NCI-H1105 treated with DMSO at 0.1 percent for 48 hours (cell line): ENCODE results near the gene MYO1D.
"Not testable (repeated sequence)": the region's sequence is repeated elsewhere in the genome, so short reads cannot be mapped to it uniquely, and the experiment has no call there.

ENCODE experiments used
- DNase-seq: peaks from one replicate; lab custom pipeline; 2025; lab: John Stamatoyannopoulos, UW

The MYO1D gene

DNA sequence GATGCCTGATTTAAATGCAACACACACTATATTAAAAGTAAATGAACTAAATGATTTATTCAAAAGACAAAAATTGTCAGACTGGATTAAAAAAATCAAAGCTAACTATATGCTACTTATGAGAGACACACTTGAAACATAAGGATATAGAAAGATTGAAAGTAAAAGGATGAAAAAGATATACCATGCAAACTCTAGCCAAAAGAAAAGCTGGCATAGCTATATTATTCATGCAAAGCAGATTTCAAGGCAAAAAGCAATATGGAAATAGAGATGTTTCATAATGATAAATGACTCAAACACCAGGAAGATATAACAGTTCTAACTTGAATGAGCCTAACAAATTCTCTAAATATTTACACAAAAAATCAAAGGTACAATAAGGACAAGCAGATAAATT lies 149.2 kb downstream of the MYO1D start:
- DNase-seq, result no peak

DNA sequence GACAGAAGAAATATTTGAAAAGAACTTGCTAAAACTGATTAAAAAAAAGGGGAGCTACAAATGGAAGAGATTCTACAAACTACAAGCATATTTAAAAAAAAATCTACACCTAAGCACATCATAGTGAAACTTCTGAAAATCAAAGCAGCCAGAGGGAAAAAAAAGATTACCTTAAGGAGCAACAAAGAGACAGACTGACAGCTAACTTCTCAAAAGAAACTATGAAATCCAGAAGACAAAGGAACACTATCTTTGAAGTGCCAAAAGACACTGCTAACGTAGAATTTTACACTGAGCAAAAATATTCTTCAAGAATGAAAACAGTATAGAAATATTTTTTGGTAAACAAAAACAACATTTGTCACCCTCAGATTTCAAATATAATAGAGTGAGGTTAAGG lies 151.2 kb downstream of the MYO1D start:
- no peak for DNase-seq

DNA sequence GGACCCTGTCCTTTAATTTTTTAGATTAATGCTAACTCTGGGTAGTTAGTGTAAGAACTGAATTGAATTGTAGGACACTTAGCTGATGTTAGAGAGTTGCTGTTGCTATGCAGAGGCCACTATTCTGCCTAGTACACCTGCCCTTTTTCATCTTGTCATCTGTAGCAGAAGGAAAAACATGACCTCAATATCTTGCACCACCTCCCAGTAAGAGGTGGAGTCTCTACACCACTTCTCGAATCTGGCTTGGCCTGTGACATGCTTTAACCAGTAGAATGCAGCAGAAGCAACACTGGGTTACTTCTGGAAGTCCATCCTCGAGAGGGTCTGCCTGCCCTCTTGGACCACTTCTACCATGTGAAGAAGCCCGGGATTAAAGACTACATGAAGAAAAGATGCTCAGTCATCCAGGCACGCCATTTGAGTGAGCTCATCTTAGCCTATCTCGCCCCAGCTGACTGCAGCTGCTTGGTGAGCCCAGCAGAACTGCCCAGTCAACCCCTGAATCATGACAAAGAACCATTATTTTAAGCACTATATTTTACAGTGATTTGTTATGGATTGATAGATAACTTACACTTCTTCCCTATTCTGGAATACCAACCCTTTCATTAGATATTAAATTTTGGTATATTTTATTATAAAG lies 153.5 kb downstream of the MYO1D start:
- no peak for DNase-seq

DNA sequence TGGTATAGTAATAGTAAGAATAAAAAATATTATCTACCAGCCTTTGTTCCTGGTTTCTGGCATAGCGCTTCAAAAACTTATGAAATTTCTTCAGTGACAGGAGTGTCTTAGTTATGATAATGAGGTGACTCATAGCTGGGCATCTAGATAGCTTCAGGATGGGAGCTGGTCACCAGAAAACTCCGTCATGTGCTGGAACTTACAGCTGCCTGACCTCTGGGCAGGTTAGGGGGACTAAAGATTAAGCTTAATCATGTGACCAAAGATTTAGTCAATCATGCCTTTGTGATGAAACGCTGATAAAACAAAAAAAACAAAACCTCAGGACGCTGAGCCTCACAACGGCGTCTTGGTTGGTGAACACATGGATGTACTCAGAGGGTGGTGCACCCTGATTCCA lies 154.2 kb downstream of the MYO1D start:
- no peak for DNase-seq

DNA sequence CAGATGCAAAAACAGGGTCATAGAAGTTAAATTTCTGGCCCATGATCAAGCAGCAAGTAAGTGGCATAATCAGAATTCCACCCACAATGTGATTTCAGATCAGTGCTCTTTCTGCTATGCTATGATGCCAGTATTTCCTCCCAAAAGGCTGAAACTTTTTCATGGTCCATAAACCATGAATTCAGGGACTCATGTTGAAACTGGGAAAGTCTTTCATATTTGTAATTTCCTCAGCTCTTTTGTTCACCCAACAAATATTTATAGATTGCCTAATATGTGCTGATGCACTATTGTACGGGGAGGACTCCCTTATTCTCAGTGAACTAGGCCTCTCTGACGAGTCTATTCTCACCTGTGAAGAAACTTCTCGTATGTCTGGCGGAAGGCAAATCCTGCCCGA lies 156.3 kb downstream of the MYO1D start:
- DNase-seq, result no peak

DNA sequence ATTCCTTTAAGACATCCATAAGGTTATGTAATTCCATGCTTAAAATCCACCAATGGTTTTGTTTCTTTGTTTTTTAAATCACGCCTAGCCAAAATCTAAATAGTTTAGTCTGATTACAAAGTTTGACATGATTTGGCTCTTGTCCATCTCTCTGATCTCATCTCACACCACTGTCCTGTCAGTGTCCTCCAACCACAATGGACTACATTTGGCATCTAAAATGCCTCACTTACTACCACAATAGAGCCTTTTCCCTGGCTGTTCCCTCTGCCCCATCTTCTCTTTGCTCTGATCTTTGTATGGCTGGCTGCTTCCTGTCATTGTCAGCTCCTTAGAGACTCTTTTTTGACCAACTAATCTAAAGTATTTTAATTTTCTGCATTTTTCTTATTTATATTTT lies 157.2 kb downstream of the MYO1D start:
- DNase-seq, result no peak

DNA sequence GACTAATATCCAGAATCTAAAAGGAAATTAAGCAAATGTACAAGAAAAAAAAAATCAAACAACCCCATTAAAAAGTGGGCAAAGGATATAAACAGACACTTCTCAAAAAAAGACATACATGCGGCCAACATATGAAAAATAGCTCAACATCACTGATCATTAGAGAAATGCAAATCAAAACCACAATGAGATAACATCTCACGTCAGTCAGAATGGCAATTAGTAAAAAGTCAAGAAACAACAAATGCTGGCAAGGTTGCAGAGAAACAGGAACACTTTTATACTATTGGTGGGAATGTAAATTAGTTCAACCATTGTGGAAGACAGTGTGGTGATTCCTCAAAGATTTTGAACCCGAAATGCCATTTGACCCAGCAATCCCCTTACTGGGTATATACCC lies 162.0 kb downstream of the MYO1D start:
- not testable (repeated sequence) for DNase-seq

DNA sequence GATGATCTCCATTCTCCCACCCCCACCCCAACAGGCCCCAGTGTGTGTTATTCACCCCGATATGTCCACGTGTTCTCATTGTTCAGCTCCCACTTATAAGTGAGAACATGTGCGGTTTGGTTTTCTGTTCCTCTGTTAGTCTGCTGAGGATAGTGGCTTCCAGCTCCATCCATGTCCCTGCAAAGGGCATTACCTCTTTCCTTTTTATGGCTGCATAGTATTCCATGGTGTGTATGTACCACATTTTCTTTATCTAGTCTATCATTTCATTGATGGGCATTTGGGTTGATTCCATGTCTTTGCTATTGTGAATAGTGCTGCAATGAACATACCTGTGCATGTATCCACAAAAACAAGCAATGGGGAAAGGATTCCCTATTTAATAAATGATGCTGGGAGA lies 162.7 kb downstream of the MYO1D start:
- DNase-seq, result not testable (repeated sequence)

DNA sequence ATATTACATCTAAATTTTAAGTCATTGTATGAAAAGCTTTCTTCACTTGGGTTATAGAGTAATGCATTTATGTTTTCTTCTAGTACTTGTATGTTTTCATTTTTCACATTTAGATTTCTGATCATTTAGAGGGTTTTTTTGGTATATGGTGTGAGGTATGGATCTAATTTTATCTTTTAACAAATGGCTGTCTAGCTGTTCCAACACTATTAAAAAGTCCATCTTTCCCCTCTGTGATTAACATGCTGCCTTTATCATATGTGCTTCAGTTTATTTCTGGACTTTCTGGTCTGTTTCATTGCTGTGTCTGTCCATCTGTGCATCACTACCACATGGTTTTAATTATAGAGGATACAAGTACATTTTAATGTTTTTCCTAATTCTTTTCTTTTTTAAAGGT lies 163.8 kb downstream of the MYO1D start:
- DNase-seq, result no peak

DNA sequence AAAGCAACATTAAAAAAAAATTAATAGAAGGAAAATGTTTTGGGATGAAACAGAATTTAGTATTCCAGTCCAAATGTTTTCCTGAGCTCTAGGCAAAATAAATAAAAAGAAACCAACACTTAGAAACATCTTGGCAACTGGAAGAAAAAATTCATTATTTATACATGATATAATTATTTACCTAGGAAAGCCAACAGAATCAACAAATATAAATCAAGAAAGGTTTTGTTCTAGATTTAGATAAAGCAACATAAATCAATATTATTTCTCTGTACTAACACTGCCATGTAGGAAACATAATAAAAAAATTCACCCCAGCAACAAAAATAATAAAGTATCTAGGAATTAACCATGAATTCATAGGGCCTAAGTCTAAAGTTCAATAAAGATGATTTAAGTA lies 167.4 kb downstream of the MYO1D start:
- no peak for DNase-seq

DNA sequence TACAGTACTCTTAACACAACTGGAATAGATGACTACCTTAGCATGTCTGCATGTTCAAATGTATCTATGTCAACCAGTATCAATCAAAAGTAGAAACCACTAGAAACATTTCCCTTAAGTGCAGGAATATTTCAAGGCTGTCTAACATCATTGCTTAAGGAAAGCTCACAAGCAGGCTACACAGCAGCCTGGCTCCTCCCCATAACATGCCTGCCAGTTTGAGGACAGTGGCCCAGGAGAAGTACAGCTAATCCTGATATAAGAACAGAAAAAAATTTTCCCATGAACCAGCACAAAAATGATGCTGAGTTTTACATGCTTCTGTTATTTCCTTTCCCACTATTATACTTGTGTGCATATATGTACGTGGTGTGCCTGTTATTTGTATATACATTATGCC lies 175.1 kb downstream of the MYO1D start:
- no peak for DNase-seq

DNA sequence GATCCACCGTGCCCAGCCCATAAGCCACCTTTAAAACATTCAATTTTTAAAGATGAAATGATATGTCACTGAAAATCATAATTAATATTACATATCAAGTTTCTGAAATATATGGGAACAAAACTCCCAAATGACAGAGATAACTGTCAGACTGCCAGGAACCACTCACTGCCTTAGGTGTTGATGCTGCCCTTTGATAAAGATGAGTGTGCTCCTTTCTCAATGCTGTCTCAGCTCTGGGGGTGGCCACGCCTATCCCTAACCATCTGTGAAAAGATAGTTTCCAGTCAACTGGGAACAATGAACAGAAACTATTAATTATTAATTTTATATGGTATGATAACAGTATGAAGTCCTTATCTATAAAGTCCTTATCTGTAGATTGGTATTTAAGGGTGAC lies 177.7 kb downstream of the MYO1D start:
- no peak for DNase-seq

DNA sequence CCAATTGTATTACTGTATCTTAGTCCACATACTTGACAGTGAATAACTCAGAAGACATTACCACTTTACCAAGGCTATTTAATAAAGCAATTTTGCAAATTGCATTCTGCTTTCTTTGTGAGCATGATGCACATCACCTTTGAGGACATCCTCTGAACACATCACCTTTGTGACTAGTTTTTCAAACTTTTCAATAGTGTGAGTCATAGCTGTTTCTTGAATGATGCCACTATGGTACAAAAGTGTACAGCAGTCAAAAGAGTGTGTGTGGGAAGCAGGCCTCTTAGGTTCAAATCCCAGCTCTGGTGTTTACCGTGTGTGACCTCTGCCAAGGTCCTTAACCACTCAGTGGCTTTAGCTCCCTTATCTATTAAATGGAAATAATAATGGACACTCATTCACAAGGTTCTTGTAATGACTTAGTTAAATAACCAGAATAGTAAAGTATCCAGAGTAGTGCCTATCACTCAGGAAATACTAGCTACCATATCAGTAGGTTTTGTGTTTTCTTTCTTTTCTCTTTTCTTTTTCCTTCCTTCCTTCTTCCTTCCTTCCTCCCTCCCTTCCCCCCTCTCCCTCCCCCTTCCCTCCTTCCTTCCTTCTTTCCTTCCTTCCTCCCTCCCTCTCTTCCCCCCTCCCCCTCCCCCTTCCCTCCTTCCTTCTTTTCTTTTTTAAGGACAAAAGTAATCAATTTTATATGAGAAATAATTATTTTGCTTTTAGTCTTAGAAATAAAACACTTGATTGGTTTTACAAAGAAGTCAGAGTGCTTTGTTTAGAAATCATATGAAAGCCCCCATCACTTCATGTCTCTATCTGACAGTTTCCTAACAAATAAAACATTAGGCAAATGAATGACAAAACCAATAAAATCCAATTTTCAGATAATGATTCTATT lies 178.9 kb downstream of the MYO1D start:
- no peak for DNase-seq

DNA sequence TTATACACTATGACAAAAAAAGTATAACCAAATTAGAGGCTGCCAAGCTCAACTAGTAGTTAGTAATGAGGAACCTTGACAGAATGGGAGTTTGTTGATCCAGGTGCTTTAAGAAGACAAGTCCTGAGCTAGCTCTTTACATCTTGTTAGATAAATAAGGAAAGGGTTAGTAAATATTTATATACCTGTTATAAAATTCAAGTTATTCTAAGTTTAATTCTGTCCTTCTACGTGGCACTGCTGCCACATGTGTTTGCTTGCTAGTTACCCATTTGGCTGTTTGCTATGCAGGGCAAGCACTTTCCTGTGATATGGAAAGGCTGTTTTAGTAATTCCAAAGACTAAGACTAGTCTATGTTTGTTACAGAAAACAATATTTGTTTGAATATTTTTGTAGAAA lies 180.5 kb downstream of the MYO1D start:
- DNase-seq, result no peak

DNA sequence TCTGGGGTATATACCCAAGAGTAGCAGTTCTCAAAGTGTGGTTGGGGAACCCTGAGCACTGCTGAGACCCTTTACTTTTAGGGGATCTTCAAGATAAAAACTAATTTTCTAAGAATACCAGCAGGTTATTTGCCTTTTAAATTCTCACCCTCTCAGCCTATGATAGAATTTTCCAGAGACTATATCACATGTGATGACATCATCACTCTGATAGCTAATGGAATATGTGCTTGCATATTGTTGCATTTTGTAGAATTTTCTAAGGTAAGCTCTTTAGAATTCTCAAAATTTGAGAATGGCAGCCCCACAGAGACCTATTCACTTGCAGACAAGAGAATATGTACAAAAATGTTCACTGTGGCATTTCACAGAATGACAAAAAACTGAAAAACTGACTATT lies 181.1 kb downstream of the MYO1D start:
- DNase-seq, result no peak

DNA sequence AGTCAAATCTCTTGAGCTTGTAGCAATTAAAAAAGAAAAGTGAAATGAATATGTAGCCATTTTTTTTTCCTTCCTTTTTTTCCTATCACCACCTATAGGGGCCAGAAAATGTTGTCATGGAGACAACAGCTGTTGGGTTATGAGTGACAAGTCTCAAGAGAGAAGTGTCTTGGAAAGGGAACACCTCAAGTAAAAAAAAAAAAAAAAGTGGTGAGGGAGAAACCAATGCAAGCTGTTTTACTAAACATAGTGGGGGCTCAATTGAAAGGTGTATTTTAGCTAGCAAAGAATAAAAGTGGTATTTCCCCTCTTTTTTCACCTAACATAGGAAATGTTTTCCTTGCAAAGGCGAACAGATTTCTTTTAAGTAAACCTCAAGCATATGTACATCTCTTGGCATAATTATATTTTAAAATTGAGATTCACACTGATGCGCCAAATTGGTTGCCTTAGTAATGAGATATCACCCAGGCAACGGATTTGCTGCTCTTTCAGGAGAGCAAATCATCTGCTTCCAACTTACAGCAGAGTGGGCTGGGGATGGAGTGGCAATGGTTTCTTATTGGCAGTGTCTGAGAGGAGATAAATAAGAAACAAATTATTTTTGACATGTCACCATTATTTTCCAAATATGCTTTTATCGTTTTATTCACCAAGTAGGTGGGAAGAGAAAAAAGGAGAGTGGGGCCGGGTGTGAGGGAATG lies 183.6 kb downstream of the MYO1D start:
- DNase-seq, result peak; percentile 43

DNA sequence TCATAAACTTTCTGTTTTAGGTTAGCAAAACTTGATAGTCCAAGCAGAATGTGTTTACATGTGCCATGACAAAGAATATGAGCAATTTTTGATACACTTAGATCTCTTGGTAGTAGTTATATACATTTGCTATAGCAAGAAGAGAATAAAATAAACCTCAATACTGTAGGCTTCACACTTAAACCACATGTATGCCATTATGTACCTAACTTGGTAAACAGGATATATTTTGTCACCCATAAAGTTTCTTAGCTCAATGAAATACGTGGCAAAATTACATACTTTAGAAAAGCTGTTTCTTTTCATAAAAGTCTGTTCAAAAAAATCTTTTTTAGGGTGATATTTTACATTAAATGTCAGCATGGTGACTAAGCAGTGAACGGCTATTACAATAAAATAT lies 184.7 kb downstream of the MYO1D start:
- DNase-seq, result no peak

DNA sequence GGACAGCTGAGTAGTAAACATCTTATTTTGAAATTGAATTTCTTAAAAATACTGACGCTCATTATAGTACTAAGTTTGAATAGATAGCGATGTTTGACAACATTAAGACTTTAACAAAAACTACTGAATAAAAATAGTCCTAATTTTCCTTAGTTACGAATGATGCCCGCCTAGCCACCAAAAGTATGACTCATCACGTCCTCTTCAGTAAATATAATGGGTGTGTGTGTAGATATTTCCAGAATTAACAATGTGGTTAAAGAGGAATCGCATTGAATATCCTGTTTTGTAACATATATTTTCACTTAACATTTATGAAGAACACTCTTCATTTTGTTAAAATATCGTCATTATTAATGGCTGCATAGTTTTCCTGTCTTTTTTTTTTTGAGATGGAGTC lies 187.6 kb downstream of the MYO1D start:
- DNase-seq, result no peak

DNA sequence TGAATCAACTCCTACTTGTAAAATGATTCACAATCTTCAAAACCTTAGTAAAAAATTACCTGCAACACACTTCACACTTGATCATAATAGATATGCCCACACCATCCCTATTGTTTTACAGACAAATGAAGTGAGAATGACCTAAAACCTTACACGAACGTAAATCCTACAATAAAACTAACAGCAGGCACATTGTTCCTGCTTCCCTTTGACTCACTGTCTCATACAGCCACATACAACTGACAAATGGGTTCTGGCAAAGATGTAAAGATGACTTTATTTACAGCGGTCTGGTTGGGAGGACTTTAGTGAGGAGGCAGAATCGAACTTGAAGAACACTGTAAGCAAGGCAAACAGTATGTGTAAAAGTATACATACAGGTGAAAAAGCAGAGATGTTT lies 188.7 kb downstream of the MYO1D start:
- DNase-seq, result no peak

DNA sequence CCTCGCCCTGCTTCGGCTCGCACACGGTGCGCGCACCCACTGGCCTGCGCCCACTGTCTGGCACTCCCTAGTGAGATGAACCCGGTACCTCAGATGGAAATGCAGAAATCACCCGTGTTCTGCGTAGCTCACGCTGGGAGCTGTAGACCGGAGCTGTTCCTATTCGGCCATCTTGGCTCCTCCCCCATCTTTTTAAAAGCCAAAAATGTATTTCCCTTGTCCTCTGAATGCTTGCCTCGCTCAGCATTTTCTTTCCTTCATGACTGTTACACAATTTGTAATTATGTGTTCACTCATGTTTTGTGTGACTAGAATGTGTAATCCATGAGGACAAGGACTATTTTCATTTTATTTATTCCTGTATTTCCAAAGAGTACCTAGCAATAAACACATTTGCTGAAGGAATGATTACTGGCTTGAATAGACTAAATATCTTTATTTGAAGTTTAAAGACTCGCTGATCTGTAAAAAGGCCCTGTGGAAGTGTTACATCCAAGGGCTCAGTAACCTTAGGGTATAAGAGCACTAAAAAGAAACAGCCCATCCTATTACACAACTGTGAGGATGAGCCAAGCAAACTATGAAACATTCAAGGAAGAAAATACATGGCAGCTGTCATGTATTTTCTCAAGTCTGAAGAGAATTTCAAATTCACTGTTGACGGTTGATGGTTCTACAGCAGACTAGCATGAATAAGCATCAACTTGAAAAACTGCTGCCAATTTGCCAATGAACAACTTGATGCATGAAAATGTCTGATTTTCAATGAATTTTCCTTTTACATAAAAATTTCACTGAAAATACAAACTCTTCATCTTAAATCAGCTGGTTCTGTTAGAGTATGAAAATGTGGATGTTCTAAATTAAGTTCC lies 192.6 kb downstream of the MYO1D start:
- DNase-seq, result no peak

DNA sequence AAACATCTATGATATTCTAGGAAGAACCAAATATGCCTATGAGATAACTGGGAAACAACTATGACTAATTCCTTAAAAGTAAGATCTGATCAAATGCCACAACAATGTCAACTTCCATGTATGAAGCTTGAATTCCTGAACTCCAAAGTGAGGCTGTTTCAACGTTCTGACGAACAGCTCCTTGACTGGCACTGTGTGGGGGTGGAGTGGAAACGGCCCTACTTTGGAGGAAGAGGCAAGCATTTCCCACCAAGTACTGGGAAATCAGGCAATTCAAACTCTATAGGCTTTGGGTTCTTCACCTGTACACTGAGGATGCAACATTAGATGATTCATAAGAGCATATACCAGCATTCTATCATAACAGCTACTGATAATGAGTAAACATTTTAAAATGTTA lies 203.0 kb downstream of the MYO1D start:
- no peak for DNase-seq

DNA sequence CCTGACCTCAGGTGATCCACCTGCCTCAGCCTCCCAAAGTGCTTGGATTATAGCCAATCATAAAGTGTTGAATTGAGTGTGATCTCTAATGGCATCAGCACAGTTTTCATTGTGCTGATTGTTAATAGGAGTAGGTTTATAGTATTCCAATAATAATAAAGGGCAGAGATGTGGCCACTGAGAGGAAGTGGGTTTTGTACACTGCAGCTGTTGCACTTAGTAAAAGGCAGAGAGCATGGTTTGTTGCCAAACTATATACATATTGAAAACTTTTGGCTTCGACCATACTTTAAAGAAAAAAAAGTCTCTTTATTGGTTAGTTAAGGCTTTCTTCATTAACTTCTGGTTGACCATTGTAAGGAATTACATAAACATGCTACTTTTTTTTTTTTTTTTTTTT lies 204.2 kb downstream of the MYO1D start:
- peak; percentile 69 for DNase-seq
